ENCODE results near the gene PRDX6. TPM values are rescaled to one million over a fixed set of nuclear protein-coding genes. Genes with fewer than 3 reads are reported as not detected.

The PRDX6 gene
- total RNA-seq, 1 experiment from 2014 or later = 502 TPM

DNA sequence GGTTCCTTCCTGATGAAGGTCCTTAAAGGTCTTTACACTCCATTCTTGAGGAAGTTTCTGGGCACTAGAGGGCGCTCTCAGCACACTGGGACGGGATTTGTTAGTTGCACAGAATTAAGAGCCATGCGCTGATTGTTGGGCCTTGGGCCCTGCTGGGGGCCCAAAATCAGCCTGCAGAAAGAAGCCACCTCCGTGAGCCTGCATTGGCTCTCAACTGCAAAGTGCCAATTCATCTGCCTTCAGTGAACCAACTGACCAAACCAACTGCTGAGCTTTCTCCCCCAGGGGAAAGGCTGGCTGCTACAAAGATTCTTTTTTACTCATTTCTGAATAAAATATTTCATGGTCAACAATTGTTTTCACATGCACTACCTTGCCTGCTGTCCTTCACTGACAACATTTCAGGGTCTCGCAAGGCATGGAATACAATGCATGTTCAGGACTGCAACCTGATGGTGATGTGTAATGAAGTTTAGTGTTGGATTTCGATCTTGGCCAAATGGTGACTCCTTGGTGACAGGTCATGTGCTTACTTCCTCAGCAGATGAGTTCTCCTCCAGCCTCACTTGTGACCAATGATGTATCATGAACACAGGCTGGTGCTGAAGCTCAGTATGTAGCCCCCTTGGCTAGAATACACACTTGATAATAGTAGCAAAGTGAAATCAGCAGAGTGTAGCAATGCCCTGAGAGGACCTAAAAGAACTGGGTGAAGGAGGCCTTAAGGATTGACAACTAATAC is 45.7 kb upstream of the PRDX6 start:
- H3K36me3 Mint-ChIP-seq (ENCODE audit: insufficient read depth, unreplicated experiment) = peaks cover 5% of the 10 kb centered on the region
- TF ChIP-seq, protein P1, sequence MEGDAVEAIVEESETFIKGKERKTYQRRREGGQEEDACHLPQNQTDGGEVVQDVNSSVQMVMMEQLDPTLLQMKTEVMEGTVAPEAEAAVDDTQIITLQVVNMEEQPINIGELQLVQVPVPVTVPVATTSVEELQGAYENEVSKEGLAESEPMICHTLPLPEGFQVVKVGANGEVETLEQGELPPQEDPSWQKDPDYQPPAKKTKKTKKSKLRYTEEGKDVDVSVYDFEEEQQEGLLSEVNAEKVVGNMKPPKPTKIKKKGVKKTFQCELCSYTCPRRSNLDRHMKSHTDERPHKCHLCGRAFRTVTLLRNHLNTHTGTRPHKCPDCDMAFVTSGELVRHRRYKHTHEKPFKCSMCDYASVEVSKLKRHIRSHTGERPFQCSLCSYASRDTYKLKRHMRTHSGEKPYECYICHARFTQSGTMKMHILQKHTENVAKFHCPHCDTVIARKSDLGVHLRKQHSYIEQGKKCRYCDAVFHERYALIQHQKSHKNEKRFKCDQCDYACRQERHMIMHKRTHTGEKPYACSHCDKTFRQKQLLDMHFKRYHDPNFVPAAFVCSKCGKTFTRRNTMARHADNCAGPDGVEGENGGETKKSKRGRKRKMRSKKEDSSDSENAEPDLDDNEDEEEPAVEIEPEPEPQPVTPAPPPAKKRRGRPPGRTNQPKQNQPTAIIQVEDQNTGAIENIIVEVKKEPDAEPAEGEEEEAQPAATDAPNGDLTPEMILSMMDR (IDR thresholded peaks at IDR 0.05; ENCODE audit: unreplicated experiment) = peak; percentile 99
- BruUV-seq (replicated peaks) = no TSS peak
- H3K27ac Mint-ChIP-seq (ENCODE audit: low read depth, unreplicated experiment) = no peak overlapping the region
- intact Hi-C loops (cut with micrococcal nuclease) = loop anchor here (1.0 to 2.0 kb wide), 5 partner anchors 47 to 643 kb away; partner anchors contain the start of genes CENPL and DARS2
- H3K4me1 Mint-ChIP-seq (ENCODE audit: insufficient read depth, unreplicated experiment) = peaks cover 28% of the 10 kb centered on the region
- H3K27me3 Mint-ChIP-seq (ENCODE audit: insufficient read depth, unreplicated experiment) = no peaks in the 10 kb centered on the region
- ChIA-PET POLR2A (interaction anchor here (1.0 to 4.5 kb wide), 10 partner anchors 21 to 686 kb away, joined by 3 to 111 read pairs (median 11); partner anchors contain the start of genes CENPL, DARS2, GAS5 and KLHL20), CTCF (interaction anchor here (0.5 to 5.2 kb wide), 50 partner anchors 8 to 1005 kb away, joined by 3 to 73 read pairs (median 4); partner anchors contain the start of genes CENPL, DARS2, KLHL20 and PRDX6)
- no peak overlapping the region for H3K4me3 Mint-ChIP-seq (ENCODE audit: unreplicated experiment)
- peak; percentile 97 for DNase-seq (ENCODE audit: unreplicated experiment)
- no peaks in the 10 kb centered on the region for H3K9me3 Mint-ChIP-seq (ENCODE audit: unreplicated experiment)

DNA sequence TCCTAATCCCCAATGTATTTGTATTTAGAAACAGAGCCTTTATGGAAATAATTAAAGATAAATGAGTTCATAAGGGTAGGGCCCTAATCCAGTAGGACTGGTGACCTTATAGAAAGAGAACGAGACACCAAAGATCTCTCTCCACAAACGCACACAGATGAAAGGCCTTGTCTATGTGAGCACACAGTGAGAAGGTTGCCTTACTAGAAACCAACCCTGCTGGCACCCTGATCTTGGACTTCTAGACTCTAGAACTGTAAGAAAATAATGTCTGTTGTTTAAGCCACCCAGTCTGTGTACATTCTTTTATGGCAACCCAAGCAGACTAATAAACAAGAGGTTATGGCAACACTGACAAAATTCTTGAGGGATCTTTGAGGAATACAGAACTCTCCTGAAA is 44.8 kb upstream of the PRDX6 start:
- Mint-ChIP-seq H3K9me3 (ENCODE audit: unreplicated experiment) (no peaks in the 10 kb centered on the region), H3K27ac (ENCODE audit: low read depth, unreplicated experiment) (no peak overlapping the region), H3K36me3 (ENCODE audit: insufficient read depth, unreplicated experiment) (peaks cover 5% of the 10 kb centered on the region), H3K27me3 (ENCODE audit: insufficient read depth, unreplicated experiment) (no peaks in the 10 kb centered on the region), H3K4me1 (ENCODE audit: insufficient read depth, unreplicated experiment) (peaks cover 28% of the 10 kb centered on the region), H3K4me3 (ENCODE audit: unreplicated experiment) (no peak overlapping the region)
- ChIA-PET POLR2A (interaction anchor here (3.9 to 4.2 kb wide), 2 partner anchors 45 to 284 kb away, joined by 53 to 111 read pairs; partner anchors contain the start of genes KLHL20 and PRDX6), CTCF (interaction anchor here (0.6 to 5.2 kb wide), 16 partner anchors 7 to 1006 kb away, joined by 3 to 73 read pairs (median 6); partner anchors contain the start of genes CENPL, DARS2 and PRDX6)
- no TSS peak for BruUV-seq (replicated peaks)
- TF ChIP-seq, protein P1 (IDR thresholded peaks at IDR 0.05; ENCODE audit: unreplicated experiment) = no peak
- no peak for DNase-seq (ENCODE audit: unreplicated experiment)
- intact Hi-C loops (cut with micrococcal nuclease) = no loop called here

DNA sequence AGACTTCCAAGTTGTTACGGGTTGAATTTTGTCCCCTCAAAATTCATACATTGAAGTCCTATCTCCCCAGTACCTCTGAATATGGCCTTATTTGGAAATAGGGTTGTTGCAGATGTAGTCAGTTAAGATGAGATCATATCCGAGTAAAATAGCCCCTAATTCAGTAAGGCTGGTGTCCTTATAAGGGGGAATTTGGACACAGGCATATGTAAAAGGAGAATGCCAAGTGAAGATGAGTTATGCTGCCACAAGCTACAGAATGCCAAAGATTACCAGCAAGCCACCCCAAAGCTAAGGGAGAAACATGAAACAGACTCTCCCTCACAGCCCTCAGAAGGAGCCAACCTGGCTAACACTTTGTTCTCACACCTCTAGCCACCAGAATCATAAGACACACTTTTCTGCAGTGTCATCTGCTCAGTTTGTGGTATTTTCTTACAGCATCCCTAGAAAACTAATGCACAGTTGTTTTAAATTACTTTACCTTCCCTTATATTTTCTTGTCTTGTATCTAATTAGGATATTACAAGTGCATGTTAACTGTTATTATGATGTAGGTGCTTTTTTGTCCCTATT is 43.3 kb upstream of the PRDX6 start:
- DNase-seq (ENCODE audit: unreplicated experiment) = no peak
- CTCF ChIA-PET = interaction anchor here (0.6 to 1.4 kb wide), 7 partner anchors 9 to 435 kb away, joined by 3 to 8 read pairs (median 3); partner anchors contain the start of gene ZBTB37
- no peaks in the 10 kb centered on the region for H3K9me3 Mint-ChIP-seq (ENCODE audit: unreplicated experiment)
- H3K27ac Mint-ChIP-seq (ENCODE audit: low read depth, unreplicated experiment) = no peak overlapping the region
- intact Hi-C loops (cut with micrococcal nuclease) = no loop called here
- H3K4me1 Mint-ChIP-seq (ENCODE audit: insufficient read depth, unreplicated experiment) = peaks cover 28% of the 10 kb centered on the region
- H3K4me3 Mint-ChIP-seq (ENCODE audit: unreplicated experiment) = no peak overlapping the region
- no peaks in the 10 kb centered on the region for H3K36me3 Mint-ChIP-seq (ENCODE audit: insufficient read depth, unreplicated experiment)
- no peaks in the 10 kb centered on the region for H3K27me3 Mint-ChIP-seq (ENCODE audit: insufficient read depth, unreplicated experiment)
- POLR2A ChIA-PET = interaction anchor here (0.6 to 3.6 kb wide), 2 partner anchors 29 to 44 kb away, joined by 4 to 19 read pairs; partner anchors contain the start of gene PRDX6
- TF ChIP-seq, protein P1 (IDR thresholded peaks at IDR 0.05; ENCODE audit: unreplicated experiment) = no peak
- no TSS peak for BruUV-seq (replicated peaks)

DNA sequence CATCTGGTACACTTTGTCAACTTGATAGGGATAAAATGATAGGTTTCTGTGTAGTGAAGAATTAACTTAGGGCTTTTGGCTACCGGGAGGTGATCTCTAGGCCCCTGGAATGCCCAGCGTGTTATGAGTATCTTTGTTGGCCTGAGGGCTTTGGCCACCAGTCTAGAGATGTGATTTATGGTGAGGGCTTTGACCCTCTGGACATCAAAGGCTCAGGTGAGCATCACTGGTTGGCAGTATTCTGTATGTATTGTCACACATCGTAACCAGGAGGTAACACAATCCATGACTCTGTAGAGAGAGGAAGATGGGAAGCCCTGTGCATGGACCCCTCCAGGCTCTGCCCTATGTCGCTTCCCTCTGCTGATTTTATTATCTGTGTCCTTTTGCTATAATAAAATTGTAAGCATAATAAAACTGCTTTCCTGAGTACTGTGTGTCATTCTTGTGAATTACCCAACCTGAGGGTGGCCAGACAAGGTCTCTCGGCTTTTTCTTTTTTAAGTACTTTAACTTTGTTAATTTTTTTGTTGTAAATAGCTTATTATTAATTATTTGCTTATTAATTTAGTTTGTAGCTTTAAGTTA is 40.2 kb upstream of the PRDX6 start:
- POLR2A ChIA-PET = no interaction called here
- TF ChIP-seq, protein P1 (IDR thresholded peaks at IDR 0.05; ENCODE audit: unreplicated experiment) = no peak
- Mint-ChIP-seq H3K27ac (ENCODE audit: low read depth, unreplicated experiment) (no peak overlapping the region), H3K4me3 (ENCODE audit: unreplicated experiment) (no peak overlapping the region), H3K4me1 (ENCODE audit: insufficient read depth, unreplicated experiment) (no peaks in the 10 kb centered on the region), H3K9me3 (ENCODE audit: unreplicated experiment) (no peaks in the 10 kb centered on the region), H3K27me3 (ENCODE audit: insufficient read depth, unreplicated experiment) (no peaks in the 10 kb centered on the region), H3K36me3 (ENCODE audit: insufficient read depth, unreplicated experiment) (no peaks in the 10 kb centered on the region)
- no peak for DNase-seq (ENCODE audit: unreplicated experiment)
- intact Hi-C loops (cut with micrococcal nuclease) = no loop called here
- no TSS peak for BruUV-seq (replicated peaks)
- CTCF ChIA-PET = no interaction called here
